K562 (cell line): Measurements from ENCODE around the gene PRR15L. TPM values are rescaled to one million over a fixed set of nuclear protein-coding genes. Genes with fewer than 3 reads are reported as not detected.
A peak's percentile ranks its signal among the peaks of the same experiment; 100 is the strongest.

Source experiments
- ATAC-seq: fragments of 200-7000 bp; cut with Tn5 transposase; 3 replicates; pipeline ENCODE4 v1.9.1; 2020; ENCODE audit warnings: moderate library complexity
- BruUV-seq: library from RNA; stranded (reverse); fragments of 400-500 nt; replicated peaks from 2 replicates; lab custom pipeline; 2021; lab: Mats Ljungman, UMichigan
- CTCF ChIA-PET: fragments of 300-600 bp; formaldehyde crosslinking; extraction: SDS; loops from one replicate; lab custom pipeline; 2021; ENCODE audit warnings: low intra/inter-chr PET ratio; lab: Yijun Ruan, JAX
- POLR2A ChIA-PET: fragments of 300-600, 350-650 bp; sonication (Branson Sonifier 250); formaldehyde crosslinking; extraction: SDS; loops from one replicate; lab custom pipeline; 2021; ENCODE audit warnings: antibody characterized with exemption, inconsistent platforms; lab: Yijun Ruan, JAX
- DNase-seq, 4 experiments: peaks; one replicate each; pipeline versions ENCODE4 v3.0.0 to v3.0.0-alpha.2; 2011 to 2018; ENCODE audit warnings: low spot score in 3 of 4, mixed read lengths in 3 of 4; ENCODE audit errors: extremely low read depth in 1 of 4
- FAIRE-seq: peaks from 2 replicates; lab custom pipeline; 2011; peaks lifted over from hg19 to GRCh38; lab: Jason Lieb, UNC
- H2AFZ ChIP-seq: 2 replicates; pipeline ENCODE4 v1.6.0; 2011; ENCODE audit warnings: low read depth, low read length, control low read depth, inconsistent platforms
- H3K27ac ChIP-seq: fragments of 200-600 bp; 3 replicates; pipeline ENCODE4 v1.8.0; 2011; ENCODE audit warnings: low read depth, mild to moderate bottlenecking, control low read depth, inconsistent platforms, low read length, moderate library complexity, mixed read lengths; ENCODE audit errors: extremely low read depth
- H3K27me3 ChIP-seq, 2 experiments: fragments of 300-600 bp in 1 of 2; 2 replicates in 1 of 2; 3 replicates in 1 of 2; pipeline versions ENCODE4 v1.6.0 to v1.8.0; 2011; ENCODE audit warnings: inconsistent platforms in 2 of 2, low read length in 2 of 2, mild to moderate bottlenecking in 1 of 2, mixed read lengths in 1 of 2, moderate library complexity in 1 of 2; ENCODE audit not compliant: control insufficient read depth in 2 of 2, insufficient read depth in 2 of 2
- H3K36me3 ChIP-seq: fragments of 300-600 bp; 3 replicates; pipeline ENCODE4 v1.8.0; 2011; ENCODE audit warnings: mild to moderate bottlenecking, low read length, inconsistent platforms; ENCODE audit not compliant: control insufficient read depth, insufficient read depth
- H3K4me1 ChIP-seq, 2 experiments: fragments of 200-600 bp in 1 of 2; replicated peaks in 1 of 2; 2 replicates in 1 of 2; 3 replicates in 1 of 2; pipeline versions ENCODE4 v1.5.1 to v1.8.0; 2011; ENCODE audit warnings: inconsistent platforms in 2 of 2, low read length in 2 of 2, mild to moderate bottlenecking in 1 of 2, mixed read lengths in 1 of 2, moderate library complexity in 1 of 2; ENCODE audit not compliant: control insufficient read depth in 2 of 2, insufficient read depth in 2 of 2
- H3K4me2 ChIP-seq: 2 replicates; pipeline ENCODE4 v1.6.1; 2011; ENCODE audit warnings: low read length, control low read depth, inconsistent platforms, mixed read lengths; ENCODE audit not compliant: insufficient read depth
- H3K4me3 ChIP-seq: fragments of 200-600 bp; sonication (generic), shearing (Covaris generic); 2 replicates; pipeline ENCODE4 v1.5.1; 2016; ENCODE audit warnings: control low read depth, inconsistent platforms
- H3K79me2 ChIP-seq: fragments of 200-600 bp; 3 replicates; pipeline ENCODE4 v1.8.0; 2011; ENCODE audit warnings: low read length, inconsistent platforms; ENCODE audit not compliant: control insufficient read depth, insufficient read depth
- H3K9ac ChIP-seq, 2 experiments: 2 replicates each; pipeline versions ENCODE4 v1.6.0 to v1.6.1; 2011; ENCODE audit warnings: low read depth in 2 of 2, low read length in 2 of 2, control low read depth in 1 of 2, inconsistent platforms in 1 of 2, mild to moderate bottlenecking in 1 of 2, mixed read lengths in 1 of 2; ENCODE audit not compliant: insufficient read depth in 1 of 2
- H3K9me1 ChIP-seq: one replicate; pipeline ENCODE4 v1.6.0; 2011; ENCODE audit warnings: inconsistent platforms, mild to moderate bottlenecking, low read length, moderate library complexity; ENCODE audit not compliant: control insufficient read depth, insufficient read depth
- H3K9me3 ChIP-seq: replicated peaks from 2 replicates; pipeline ENCODE4 v1.5.1; 2011; ENCODE audit warnings: low read depth, low read length, inconsistent platforms; ENCODE audit not compliant: control insufficient read depth, insufficient read depth
- H4K20me1 ChIP-seq: replicated peaks from 2 replicates; pipeline ENCODE4 v1.6.1; 2011; ENCODE audit warnings: low read length, inconsistent platforms, mixed read lengths; ENCODE audit not compliant: control insufficient read depth, insufficient read depth
- BCL6 ChIP-seq: fragments of 250-450 bp; sonication (Bioruptor Pico); IDR thresholded peaks from 2 replicates; pipeline ENCODE4 v1.4.0; 2020
- E2F4 ChIP-seq: sonication (generic); formaldehyde crosslinking; IDR thresholded peaks from 2 replicates; pipeline ENCODE4 v1.8.0; 2022; ENCODE audit warnings: mild to moderate bottlenecking, low read depth, missing genetic modification reagents
- GATA2 ChIP-seq: sonication (generic); formaldehyde crosslinking; IDR thresholded peaks from 2 replicates; pipeline ENCODE4 v1.4.0; 2020; ENCODE audit warnings: mild to moderate bottlenecking, missing genetic modification reagents
- JUN ChIP-seq, 2 experiments: sonication (generic) in 1 of 2; formaldehyde crosslinking in 1 of 2; IDR thresholded peaks; 2 replicates each; pipeline versions ENCODE4 v1.6.1 to v1.8.0; 2012 to 2022; ENCODE audit warnings: borderline replicate concordance in 2 of 2, mild to moderate bottlenecking in 2 of 2, improper control_type of control experiment in 1 of 2, low read depth in 1 of 2, low read length in 1 of 2, missing genetic modification reagents in 1 of 2
- LCOR ChIP-seq: sonication (generic); formaldehyde crosslinking; IDR thresholded peaks from 2 replicates; pipeline ENCODE4 v1.8.0; 2022; ENCODE audit warnings: mild to moderate bottlenecking, missing genetic modification reagents
- LEF1 ChIP-seq: fragments of 450-650 bp; IDR thresholded peaks from 2 replicates; pipeline ENCODE4 v1.6.1; 2016; ENCODE audit warnings: mild to moderate bottlenecking
- NUFIP1 ChIP-seq: fragments of 450-650 bp; IDR thresholded peaks from 2 replicates; pipeline ENCODE4 v1.6.1; 2018; ENCODE audit not compliant: partially characterized antibody
- RBM25 ChIP-seq: fragments of 200-400 bp; formaldehyde crosslinking; IDR thresholded peaks from 2 replicates; pipeline ENCODE4 v1.6.1; 2018; ENCODE audit warnings: low read length, low read depth, moderate library complexity; ENCODE audit not compliant: severe bottlenecking
- SMAD2 ChIP-seq: fragments of 150-350 bp; IDR thresholded peaks from 2 replicates; pipeline ENCODE4 v1.6.1; 2014; ENCODE audit warnings: low read depth, mild to moderate bottlenecking, low read length
- UBTF ChIP-seq, 2 experiments: IDR thresholded peaks; 2 replicates each; pipeline ENCODE4 v1.6.1; 2012; ENCODE audit warnings: improper control_type of control experiment in 2 of 2, low read depth in 2 of 2, low read length in 2 of 2, borderline replicate concordance in 1 of 2
- ZEB2 ChIP-seq: fragments of 450-650 bp; IDR thresholded peaks from 2 replicates; pipeline ENCODE4 v1.6.1; 2016
- ZNF121 ChIP-seq: sonication (generic); formaldehyde crosslinking; conservative IDR thresholded peaks from 2 replicates; pipeline ENCODE4 v1.8.0; 2022; ENCODE audit warnings: missing genetic modification reagents
- ZNF347 ChIP-seq: fragments of 450-650 bp; formaldehyde crosslinking; IDR thresholded peaks from 2 replicates; pipeline ENCODE4 v1.4.0; 2020; ENCODE audit warnings: low read depth, mild to moderate bottlenecking, moderate library complexity
- ZNF75A ChIP-seq: fragments of 450-650 bp; formaldehyde crosslinking; IDR thresholded peaks from 2 replicates; pipeline ENCODE4 v1.4.0; 2020; ENCODE audit warnings: mild to moderate bottlenecking
- WGBS: fragments of 100-300 bp; shearing (Covaris generic); methylation state at CpG from one replicate; pipeline ENCODE4 v1.1.6; 2016; ENCODE audit warnings: low coverage, mixed read lengths; ENCODE audit not compliant: insufficient coverage; ENCODE audit errors: missing lambda C conversion rate; 5-methylcytosine and 5-hydroxymethylcytosine counted together
- in situ Hi-C: fragments of 300-500 bp; cut with MboI; formaldehyde crosslinking; loops from 4 replicates; pipeline ENCODE4 v1.15.0; 2018; ENCODE audit warnings: inconsistent platforms, mixed read lengths
- intact Hi-C: fragments of 100-400 bp; cut with micrococcal nuclease; formaldehyde crosslinking; loops from 2 replicates; pipeline ENCODE4 v1.14.2; 2022
- polyA plus RNA-seq, 8 experiments: library from polyadenylated mRNA; depleted of rRNA in 4 of 8; stranded (reverse) in 5 of 8; unstranded in 3 of 8; fragments of >200 nt; fragmentation: Nextera tagmentation in 2 of 8; fragmentation: Illumina TruSeq in 1 of 8; extraction: Ambion mirVana in 2 of 8; extraction: Trizol in 1 of 8; gene quantifications; 2 replicates each; pipeline versions ENCODE4 v1.2.1 to v1.2.3, GENCODE V29; 2011 to 2014; ENCODE audit warnings: inconsistent platforms in 1 of 8, missing spikeins in 1 of 8
- total RNA-seq, 7 experiments: library from RNA; depleted of rRNA in 6 of 7; stranded (reverse); fragments of >200 nt in 6 of 7; fragmentation: Illumina TruSeq in 2 of 7; extraction: Trizol in 2 of 7; gene quantifications; 2 replicates each; pipeline versions ENCODE4 v1.2.1 to v1.2.3, GENCODE V29; 2011 to 2021; ENCODE audit warnings: low replicate concordance in 1 of 7
- TF ChIP-seq, protein P1 (sequence below): fragments of 250-450 bp; sonication (Bioruptor Pico); IDR thresholded peaks from 2 replicates; pipeline ENCODE4 v1.8.0; 2021; ENCODE audit warnings: borderline replicate concordance, mild to moderate bottlenecking, moderate library complexity; ENCODE audit not compliant: poor library complexity, severe bottlenecking
- TF ChIP-seq, protein P2 (sequence below): fragments of 250-450 bp; sonication (Bioruptor Pico); IDR thresholded peaks from 2 replicates; pipeline ENCODE4 v1.6.1; 2021; ENCODE audit warnings: mild to moderate bottlenecking
- TF ChIP-seq, protein P3 (sequence below): sonication (generic); formaldehyde crosslinking; IDR thresholded peaks from 2 replicates; pipeline ENCODE4 v1.8.1; 2022; ENCODE audit warnings: missing genetic modification reagents

PRR15L gene
- total and polyA plus RNA-seq, 9 of the 15 experiments (the other 6 are each of a cell fraction or from before 2014, with no cell fraction given) = 0.03 TPM; not detected in 8

- Histone ChIP-seq H3K4me3 (no peak overlapping the region), H3K9me1 (no peaks in the 10 kb centered on the region), H3K4me2 (no peak overlapping the region), H3K9me3 (no peaks in the 10 kb centered on the region), H3K27ac (no peak overlapping the region), H3K36me3 (peaks cover 20% of the 10 kb centered on the region), H3K4me1 (no peaks in the 10 kb centered on the region), H2AFZ (no peak overlapping the region), H3K27me3 (no peaks in the 10 kb centered on the region), H3K9ac (no peak overlapping the region), H3K79me2 (no peaks in the 10 kb centered on the region), H4K20me1 (no peaks in the 10 kb centered on the region)
- DNase-seq (no peak), ATAC-seq (no peak), FAIRE-seq (no peak)
- POLR2A ChIA-PET = interaction anchor here (0.6 to 0.7 kb wide), 2 partner anchors 19 to 1843 kb away, joined by 3 to 4 read pairs; no protein-coding TSS in a partner anchor
- in situ Hi-C loops = no loop called here
- no peak for TF ChIP-seq GATA2
- TF ChIP-seq JUN (IDR thresholded peaks at IDR 0.05; ENCODE audit: borderline replicate concordance, low read depth, low read length) = no peak
- no peak for TF ChIP-seq JUN (CRISPR knock-in tag; IDR thresholded peaks at IDR 0.05; ENCODE audit: borderline replicate concordance)
- TF ChIP-seq NUFIP1 = no peak
- no peak for TF ChIP-seq ZNF75A (CRISPR knock-in tag)
- TF ChIP-seq UBTF (IDR thresholded peaks at IDR 0.05; ENCODE audit: borderline replicate concordance in 1 of 2, low read depth in 2 of 2, low read length in 2 of 2) = no peak
- peak; percentile 73 for TF ChIP-seq ZNF121 (CRISPR knock-in tag)
- no peak for TF ChIP-seq BCL6 (CRISPR knock-in tag)
- no peak for TF ChIP-seq LEF1
- TF ChIP-seq RBM25 = peak; percentile 47
- TF ChIP-seq, protein P1, sequence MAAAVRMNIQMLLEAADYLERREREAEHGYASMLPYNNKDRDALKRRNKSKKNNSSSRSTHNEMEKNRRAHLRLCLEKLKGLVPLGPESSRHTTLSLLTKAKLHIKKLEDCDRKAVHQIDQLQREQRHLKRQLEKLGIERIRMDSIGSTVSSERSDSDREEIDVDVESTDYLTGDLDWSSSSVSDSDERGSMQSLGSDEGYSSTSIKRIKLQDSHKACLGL (CRISPR knock-in tag) = no peak
- no peak for TF ChIP-seq SMAD2
- TF ChIP-seq E2F4 (CRISPR knock-in tag) = no peak
- TF ChIP-seq, protein P2, sequence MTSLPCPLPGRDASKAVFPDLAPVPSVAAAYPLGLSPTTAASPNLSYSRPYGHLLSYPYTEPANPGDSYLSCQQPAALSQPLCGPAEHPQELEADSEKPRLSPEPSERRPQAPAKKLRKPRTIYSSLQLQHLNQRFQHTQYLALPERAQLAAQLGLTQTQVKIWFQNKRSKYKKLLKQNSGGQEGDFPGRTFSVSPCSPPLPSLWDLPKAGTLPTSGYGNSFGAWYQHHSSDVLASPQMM (CRISPR knock-in tag) = no peak
- no peak for TF ChIP-seq LCOR (CRISPR knock-in tag)
- no peak for TF ChIP-seq ZEB2
- TF ChIP-seq, protein P3, sequence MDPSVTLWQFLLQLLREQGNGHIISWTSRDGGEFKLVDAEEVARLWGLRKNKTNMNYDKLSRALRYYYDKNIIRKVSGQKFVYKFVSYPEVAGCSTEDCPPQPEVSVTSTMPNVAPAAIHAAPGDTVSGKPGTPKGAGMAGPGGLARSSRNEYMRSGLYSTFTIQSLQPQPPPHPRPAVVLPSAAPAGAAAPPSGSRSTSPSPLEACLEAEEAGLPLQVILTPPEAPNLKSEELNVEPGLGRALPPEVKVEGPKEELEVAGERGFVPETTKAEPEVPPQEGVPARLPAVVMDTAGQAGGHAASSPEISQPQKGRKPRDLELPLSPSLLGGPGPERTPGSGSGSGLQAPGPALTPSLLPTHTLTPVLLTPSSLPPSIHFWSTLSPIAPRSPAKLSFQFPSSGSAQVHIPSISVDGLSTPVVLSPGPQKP (CRISPR knock-in tag) = no peak
- TF ChIP-seq ZNF347 (CRISPR knock-in tag) = no peak
- no TSS peak for BruUV-seq
- intact Hi-C loops = no loop called here
- WGBS = 65% methylated on average over 2 of the region's 2 CpGs
- CTCF ChIA-PET = no interaction called here
Observed at GRCh38 chr17:47913050-47913449, 44.6 kb downstream of the PRR15L start.
